ENCODE data around the gene TMEM163.

The TMEM163 gene

GRCh38 chr2:134454931-134455330, 263.9 kb downstream of the TMEM163 start:
- no peak for FAIRE-seq
- TF ChIP-seq CTCF (IDR thresholded peaks at IDR 0.05; ENCODE audit: insufficient read depth, missing control alignments): no peak

DNA sequence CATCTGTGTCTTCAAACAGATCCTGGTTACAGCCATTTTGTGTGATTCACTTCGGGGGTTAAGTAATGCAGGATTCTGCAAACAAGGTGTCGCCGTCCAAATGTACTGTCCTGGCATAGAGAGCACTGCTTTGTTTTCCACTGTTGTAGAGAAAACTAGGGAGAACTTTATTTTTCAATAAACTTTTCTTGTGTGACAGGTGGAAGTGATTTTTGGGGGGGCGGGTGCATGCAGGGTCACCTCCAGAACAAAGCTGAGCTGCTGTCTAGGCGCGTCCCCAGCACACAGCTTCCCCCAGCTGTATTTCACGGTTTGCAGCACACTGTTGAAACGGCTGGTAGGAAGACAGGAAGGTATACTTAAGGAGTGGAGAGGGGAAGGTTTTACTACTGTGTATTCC, 264.4 kb downstream of the TMEM163 start:
- DNase-seq (ENCODE audit: insufficient read length, low spot score) (no peak), FAIRE-seq (no peak)
- no peak for TF ChIP-seq CTCF (IDR thresholded peaks at IDR 0.05; ENCODE audit: insufficient read depth, missing control alignments)

More at GRCh38 chr2:134454931-134455330, 263.9 kb downstream of the TMEM163 start:
- DNase-seq (ENCODE audit: insufficient read length, low spot score): no peak

GRCh38 chr2:134453973-134454372, 264.8 kb downstream of the TMEM163 start:
- DNase-seq (ENCODE audit: insufficient read length, low spot score) (no peak), FAIRE-seq (no peak)
- no peak for TF ChIP-seq CTCF (IDR thresholded peaks at IDR 0.05; ENCODE audit: insufficient read depth, missing control alignments)

GRCh38 chr2:134453476-134453875, 265.3 kb downstream of the TMEM163 start:
- no peak for FAIRE-seq
- TF ChIP-seq CTCF (IDR thresholded peaks at IDR 0.05; ENCODE audit: insufficient read depth, missing control alignments): no peak
- no peak for DNase-seq (ENCODE audit: insufficient read length, low spot score)

GRCh38 chr2:134452042-134452733, 266.6 kb downstream of the TMEM163 start:
- no peak for FAIRE-seq
- TF ChIP-seq CTCF (IDR thresholded peaks at IDR 0.05; ENCODE audit: insufficient read depth, missing control alignments): no peak
- no peak for DNase-seq (ENCODE audit: insufficient read length, low spot score)

GRCh38 chr2:134451347-134451630, 267.5 kb downstream of the TMEM163 start:
- TF ChIP-seq CTCF (IDR thresholded peaks at IDR 0.05; ENCODE audit: insufficient read depth, missing control alignments): no peak
- FAIRE-seq (no peak), DNase-seq (ENCODE audit: insufficient read length, low spot score) (no peak)

DNA sequence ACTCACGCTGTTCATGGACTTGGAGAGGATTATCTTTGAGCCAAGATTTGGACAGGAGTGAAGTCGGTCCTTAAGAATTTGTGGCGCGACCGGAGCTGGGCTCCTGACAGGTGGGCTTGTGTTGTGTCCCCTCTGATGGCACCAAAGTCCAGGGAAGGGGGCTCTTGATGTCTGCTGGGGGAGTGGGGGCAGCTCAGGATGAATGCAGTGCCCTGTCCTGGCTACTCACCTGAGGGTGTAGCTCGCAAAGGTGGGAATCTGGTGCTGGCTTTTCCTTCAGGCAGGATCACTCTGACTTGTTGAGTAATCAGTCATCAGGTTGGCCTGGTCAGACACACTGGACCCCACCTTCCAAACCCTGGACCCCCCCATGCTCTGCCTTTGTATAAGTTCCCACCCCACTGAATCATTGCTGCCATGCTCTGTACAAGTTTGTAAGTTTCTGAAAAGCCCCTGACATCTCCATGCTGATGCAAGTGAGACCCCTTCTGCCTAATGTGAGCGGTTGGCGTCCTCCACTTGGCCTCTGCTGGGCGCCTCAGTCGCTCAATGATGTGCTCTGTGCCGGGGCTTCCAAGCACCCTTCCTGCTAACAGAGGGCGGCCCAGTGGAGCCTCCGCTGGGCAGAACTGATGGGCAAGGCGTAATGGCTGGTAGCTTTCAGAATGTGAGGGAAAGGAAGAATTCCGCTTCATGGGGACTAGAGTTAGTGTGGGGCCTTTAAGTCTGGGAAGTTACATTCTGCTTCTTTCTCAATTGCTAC, 268.9 kb downstream of the TMEM163 start:
- no peak for FAIRE-seq
- TF ChIP-seq CTCF (IDR thresholded peaks at IDR 0.05; ENCODE audit: insufficient read depth, missing control alignments): no peak
- no peak for DNase-seq (ENCODE audit: insufficient read length, low spot score)

All from D721Med (cell line).